HCT116 (cell line): ENCODE measurements around the gene CISH. TPM values are rescaled to one million over a fixed set of nuclear protein-coding genes. Genes with fewer than 3 reads are reported as not detected.

ENCODE experiments used
- ATAC-seq: fragments of 200-7000 bp; cut with Tn5 transposase; 2 replicates; pipeline ENCODE4 v1.9.1; 2020; ENCODE audit warnings: mild to moderate bottlenecking, moderate library complexity
- BruUV-seq: library from RNA; stranded (reverse); fragments of 400-500 nt; replicated peaks from 2 replicates; lab custom pipeline; 2021; lab: Mats Ljungman, UMichigan
- CTCF ChIA-PET: fragments of 300-600 bp; sonication (Branson Sonifier 250); formaldehyde crosslinking; loops from one replicate; lab custom pipeline; 2021; ENCODE audit warnings: antibody characterized with exemption; lab: Charles Lee
- POLR2A ChIA-PET: fragments of 300-600, 350-600 bp; sonication (Branson Sonifier 250); formaldehyde crosslinking; loops from one replicate; lab custom pipeline; 2021; ENCODE audit warnings: antibody characterized with exemption; lab: Charles Lee
- RAD21 ChIA-PET, 2 experiments: fragments of 300-600 bp; sonication (Branson Sonifier 250); formaldehyde crosslinking; loops; one replicate each; lab custom pipeline; 2023; ENCODE audit warnings: low total read pairs in 2 of 2; ENCODE audit not compliant: uncharacterized antibody in 2 of 2, unreplicated experiment in 2 of 2, low non-redundant PET in 1 of 2; lab: Charles Lee
- DNase-seq: peaks from one replicate; pipeline ENCODE4 v3.0.0-alpha.2; 2010; ENCODE audit warnings: low read depth, low spot score
- H2AFZ ChIP-seq: fragments of 200-600 bp; shearing (Covaris generic), sonication (generic); 2 replicates; pipeline ENCODE4 v1.6.1; 2017; ENCODE audit warnings: low read depth, mixed run types, mixed read lengths, antibody characterized with exemption, low read length; ENCODE audit not compliant: poor library complexity, severe bottlenecking
- H3K27ac ChIP-seq: 2 replicates; pipeline ENCODE4 v1.5.1; 2012; ENCODE audit warnings: low read depth, low read length
- H3K27me3 ChIP-seq: fragments of 200-600 bp; sonication (generic); 2 replicates; pipeline ENCODE4 v1.6.1; 2016; ENCODE audit warnings: mixed run types, low read length, mixed read lengths; ENCODE audit not compliant: insufficient read depth
- H3K36me3 ChIP-seq, 2 experiments: fragments of 200-500 bp in 1 of 2; fragments of 200-600 bp in 1 of 2; sonication (Bioruptor generic) in 1 of 2; sonication (generic) in 1 of 2; 2 replicates each; pipeline versions ENCODE4 v1.5.1 to v1.6.1; 2014 to 2016; ENCODE audit warnings: low read length in 2 of 2, inconsistent platforms in 1 of 2, mixed read lengths in 1 of 2, mixed run types in 1 of 2; ENCODE audit not compliant: insufficient read depth in 2 of 2, control insufficient read depth in 1 of 2
- H3K4me1 ChIP-seq, 2 experiments: fragments of 200-600 bp in 1 of 2; sonication (generic) in 1 of 2; 2 replicates each; pipeline versions ENCODE4 v1.5.1 to v1.6.1; 2012 to 2017; ENCODE audit warnings: low read length in 2 of 2, inconsistent platforms in 1 of 2, mild to moderate bottlenecking in 1 of 2, mixed read lengths in 1 of 2, mixed run types in 1 of 2, moderate library complexity in 1 of 2; ENCODE audit not compliant: insufficient read depth in 2 of 2, control insufficient read depth in 1 of 2
- H3K4me2 ChIP-seq: fragments of 200-600 bp; sonication (generic); 2 replicates; pipeline ENCODE4 v1.6.1; 2017; ENCODE audit warnings: mixed run types, low read length, mixed read lengths
- H3K4me3 ChIP-seq, 2 experiments: fragments of 200-600 bp in 1 of 2; sonication (generic) in 1 of 2; replicated peaks in 1 of 2; 2 replicates each; pipeline ENCODE4 v1.5.1; 2011 to 2016; ENCODE audit warnings: low read length in 2 of 2, control low read depth in 1 of 2, low read depth in 1 of 2, mild to moderate bottlenecking in 1 of 2, mixed read lengths in 1 of 2, mixed run types in 1 of 2
- H3K79me2 ChIP-seq: fragments of 200-600 bp; sonication (generic); 2 replicates; pipeline ENCODE4 v1.6.1; 2017; ENCODE audit warnings: mild to moderate bottlenecking, mixed run types, low read length, moderate library complexity, mixed read lengths; ENCODE audit not compliant: insufficient read depth
- H3K9ac ChIP-seq: fragments of 200-600 bp; sonication (generic); 2 replicates; pipeline ENCODE4 v1.6.1; 2016; ENCODE audit warnings: low read length, mixed read lengths
- H3K9me2 ChIP-seq: fragments of 200-600 bp; sonication (generic), shearing (Covaris generic); 2 replicates; pipeline ENCODE4 v1.6.1; 2017; ENCODE audit warnings: mixed run types, mild to moderate bottlenecking, moderate library complexity; ENCODE audit not compliant: insufficient read depth
- H3K9me3 ChIP-seq, 2 experiments: fragments of 200-500 bp in 1 of 2; fragments of 200-600 bp in 1 of 2; sonication (Bioruptor generic) in 1 of 2; sonication (generic) in 1 of 2; 2 replicates each; pipeline ENCODE4 v1.6.1; 2014 to 2017; ENCODE audit warnings: low read length in 2 of 2, mixed read lengths in 2 of 2, inconsistent platforms in 1 of 2, low read depth in 1 of 2, mild to moderate bottlenecking in 1 of 2, mixed run types in 1 of 2, moderate library complexity in 1 of 2; ENCODE audit not compliant: control insufficient read depth in 1 of 2, insufficient read depth in 1 of 2
- H4K20me1 ChIP-seq: fragments of 200-600 bp; sonication (generic), shearing (Covaris generic); 2 replicates; pipeline ENCODE4 v1.6.1; 2017; ENCODE audit warnings: mixed run types, mild to moderate bottlenecking, moderate library complexity; ENCODE audit not compliant: insufficient read depth
- CBX3 ChIP-seq: IDR thresholded peaks from 2 replicates; pipeline ENCODE4 v1.6.1; 2012; ENCODE audit warnings: low read depth
- CEBPB ChIP-seq: IDR thresholded peaks from 2 replicates; pipeline ENCODE4 v1.6.1; 2012; ENCODE audit warnings: low read depth
- ELF1 ChIP-seq: IDR thresholded peaks from 2 replicates; pipeline ENCODE4 v1.6.1; 2012; ENCODE audit warnings: low read depth, borderline replicate concordance
- FOSL1 ChIP-seq: IDR thresholded peaks from 2 replicates; pipeline ENCODE4 v1.6.1; 2012; ENCODE audit warnings: low read depth
- POLR2AphosphoS5 ChIP-seq: IDR thresholded peaks from 2 replicates; pipeline ENCODE4 v1.6.1; 2011; ENCODE audit warnings: mild to moderate bottlenecking, low read depth, low read length, moderate library complexity
- SRF ChIP-seq: IDR thresholded peaks from 2 replicates; pipeline ENCODE4 v1.6.1; 2012; ENCODE audit warnings: low read depth
- YY1 ChIP-seq: IDR thresholded peaks from 2 replicates; pipeline ENCODE4 v1.6.1; 2011; ENCODE audit warnings: low read length, low read depth, moderate library complexity, mild to moderate bottlenecking; ENCODE audit not compliant: insufficient replicate concordance; ENCODE audit errors: extremely low read depth
- ZBTB33 ChIP-seq: IDR thresholded peaks from 2 replicates; pipeline ENCODE4 v1.6.1; 2011; ENCODE audit warnings: mild to moderate bottlenecking, low read length, moderate library complexity; ENCODE audit not compliant: insufficient replicate concordance; ENCODE audit errors: extremely low read depth
- ZFX ChIP-seq: fragments of 450-650 bp; IDR thresholded peaks from 2 replicates; pipeline ENCODE4 v1.6.1; 2017
- intact Hi-C: fragments of 100-400 bp; cut with micrococcal nuclease; formaldehyde crosslinking; loops from 2 replicates; pipeline ENCODE4 v1.10.0; 2022
- total RNA-seq: library from RNA; stranded (reverse); gene quantifications from one replicate; pipeline ENCODE4 v1.2.1, GENCODE V29; 2021; ENCODE audit not compliant: unreplicated experiment
- TF ChIP-seq, protein P1 (sequence below), 3 experiments: fragments of 200-600 bp in 1 of 3; sonication (generic) in 1 of 3; IDR thresholded peaks in 2 of 3; conservative IDR thresholded peaks in 1 of 3; 2 replicates each; pipeline ENCODE4 v1.5.1; 2012 to 2017; ENCODE audit warnings: low read depth in 2 of 3, low read length in 2 of 3, antibody characterized with exemption in 1 of 3, borderline replicate concordance in 1 of 3, control low read depth in 1 of 3, mild to moderate bottlenecking in 1 of 3, mixed read lengths in 1 of 3, mixed run types in 1 of 3, moderate library complexity in 1 of 3; ENCODE audit not compliant: insufficient read depth in 1 of 3

Gene CISH
- total RNA-seq, 1 experiment from 2014 or later: 4.5 TPM

DNA sequence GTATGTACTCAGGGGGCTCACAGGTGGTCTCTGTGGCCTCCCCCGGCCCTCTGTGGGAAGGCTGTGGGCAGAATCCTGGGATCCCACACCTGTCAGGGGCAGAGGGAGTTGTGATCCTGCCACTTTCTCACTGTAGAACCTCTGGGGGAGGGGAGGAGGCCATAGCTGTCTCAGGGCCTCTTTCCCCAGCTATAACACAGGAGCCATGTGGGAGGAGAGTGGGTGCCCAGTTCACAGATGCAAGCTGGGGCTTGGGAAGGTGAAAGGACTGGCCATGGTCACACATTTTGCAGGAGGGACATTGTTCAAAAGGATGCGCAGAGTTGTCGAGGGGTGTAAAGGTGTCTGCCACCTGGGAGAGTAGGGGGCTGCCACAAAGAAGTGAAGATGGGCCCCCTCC, 17.0 kb upstream of the CISH start (continued):
- TF ChIP-seq ZBTB33 (no peak), CEBPB (no peak), CBX3 (no peak), SRF (no peak), ZFX (no peak), ELF1 (no peak)

- DNase-seq (peak; percentile 88), ATAC-seq (peak; percentile 91)
- H3K27ac ChIP-seq: peak overlapping the region; percentile 87
- ChIA-PET RAD21 (interaction anchor here (0.5 to 2.1 kb wide), 9 partner anchors 11 to 745 kb away, joined by 3 to 12 read pairs (median 3); no protein-coding TSS in a partner anchor), POLR2A (interaction anchor here (0.8 to 2.1 kb wide), 2 partner anchors 9 to 25 kb away, joined by 4 to 7 read pairs; no protein-coding TSS in a partner anchor), CTCF (interaction anchor here (0.8 to 2.8 kb wide), 9 partner anchors 11 to 762 kb away, joined by 3 to 29 read pairs (median 5); partner anchors contain the start of genes CISH and MAPKAPK3)
- peak overlapping the region; percentile 58 for H3K9ac ChIP-seq
- TF ChIP-seq CBX3 (no peak), YY1 (peak; percentile 10), POLR2AphosphoS5 (peak; percentile 36; the same call in 1 of the 2 replicates), FOSL1 (no peak)
- TF ChIP-seq, protein P1, sequence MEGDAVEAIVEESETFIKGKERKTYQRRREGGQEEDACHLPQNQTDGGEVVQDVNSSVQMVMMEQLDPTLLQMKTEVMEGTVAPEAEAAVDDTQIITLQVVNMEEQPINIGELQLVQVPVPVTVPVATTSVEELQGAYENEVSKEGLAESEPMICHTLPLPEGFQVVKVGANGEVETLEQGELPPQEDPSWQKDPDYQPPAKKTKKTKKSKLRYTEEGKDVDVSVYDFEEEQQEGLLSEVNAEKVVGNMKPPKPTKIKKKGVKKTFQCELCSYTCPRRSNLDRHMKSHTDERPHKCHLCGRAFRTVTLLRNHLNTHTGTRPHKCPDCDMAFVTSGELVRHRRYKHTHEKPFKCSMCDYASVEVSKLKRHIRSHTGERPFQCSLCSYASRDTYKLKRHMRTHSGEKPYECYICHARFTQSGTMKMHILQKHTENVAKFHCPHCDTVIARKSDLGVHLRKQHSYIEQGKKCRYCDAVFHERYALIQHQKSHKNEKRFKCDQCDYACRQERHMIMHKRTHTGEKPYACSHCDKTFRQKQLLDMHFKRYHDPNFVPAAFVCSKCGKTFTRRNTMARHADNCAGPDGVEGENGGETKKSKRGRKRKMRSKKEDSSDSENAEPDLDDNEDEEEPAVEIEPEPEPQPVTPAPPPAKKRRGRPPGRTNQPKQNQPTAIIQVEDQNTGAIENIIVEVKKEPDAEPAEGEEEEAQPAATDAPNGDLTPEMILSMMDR (IDR thresholded peaks at IDR 0.05 in 2 of 3, conservative IDR thresholded peaks at IDR 0.05 in 1 of 3; ENCODE audit: borderline replicate concordance in 1 of 3, insufficient read depth in 1 of 3, low read depth in 2 of 3, low read length in 2 of 3): peak in 2 of 3 experiments; percentile 60 to 65; a peak in 4 of 6 replicates
- H3K4me3 ChIP-seq: peak overlapping the region; percentile 27 to 41
- H3K27me3 ChIP-seq: no peaks in the 10 kb centered on the region
- intact Hi-C loops: no loop called here
- no peaks in the 10 kb centered on the region for H3K9me3 ChIP-seq
- H3K4me2 ChIP-seq: peak overlapping the region; percentile 75
- peaks cover 92% of the 10 kb centered on the region for H3K79me2 ChIP-seq
- no peaks in the 10 kb centered on the region; the same call in 1 of the 2 replicates for H4K20me1 ChIP-seq
- H3K36me3 ChIP-seq: peaks cover 0 to 10% of the 10 kb centered on the region in 2 experiments; a peak in 1 of 4 replicates
- H2AFZ ChIP-seq: no peak overlapping the region
- H3K9me2 ChIP-seq: no peaks in the 10 kb centered on the region
- BruUV-seq: no TSS peak
- peaks cover 65 to 98% of the 10 kb centered on the region in 2 experiments for H3K4me1 ChIP-seq
Measured at GRCh38 chr3:50627407-50628051, 16.0 kb upstream of the CISH start.
